Cardiac septum (tissue), 1 donor: ENCODE measurements around the gene ATP6V0B. TPM values are rescaled to one million over a fixed set of nuclear protein-coding genes. Genes with fewer than 3 reads are reported as not detected.

Experiments
- DNase-seq: peaks from one replicate; pipeline ENCODE4 v3.0.0-alpha.2; 2020; ENCODE audit warnings: low spot score
- intact Hi-C: fragments of 100-400 bp; cut with DNase I; formaldehyde crosslinking; loops from one replicate; pipeline ENCODE4 v1.14.0; 2022
- long read RNA-seq: library from polyadenylated mRNA; unstranded; transcript quantifications from one replicate; pipeline ENCODE4 v2.0.0, GENCODE V29; 2021
- total RNA-seq: library from RNA; stranded (reverse); fragmentation: NEBNext Ultra II Directional; extraction: Animal tissue kit (Norgen Biotek cat#: 25700); gene quantifications from one replicate; pipeline ENCODE4 v1.2.1, GENCODE V29; 2021
- donor health status: DM: no; HTN: no; CAD: no.

Gene ATP6V0B
- total RNA-seq, result 81.6 TPM
- long read RNA-seq, transcript ATP6V0B-205 (8 exons, 1,298 nt), result major isoform, 70 of 100 reads
- long read RNA-seq, transcript ATP6V0B-201 (7 exons, 944 nt), result minor isoform, 23 of 100 reads
- long read RNA-seq, partial matches to known transcripts, result 4 of 100 reads
- long read RNA-seq, other reads (novel, unspliced or antisense), result 2 of 100 reads

DNA sequence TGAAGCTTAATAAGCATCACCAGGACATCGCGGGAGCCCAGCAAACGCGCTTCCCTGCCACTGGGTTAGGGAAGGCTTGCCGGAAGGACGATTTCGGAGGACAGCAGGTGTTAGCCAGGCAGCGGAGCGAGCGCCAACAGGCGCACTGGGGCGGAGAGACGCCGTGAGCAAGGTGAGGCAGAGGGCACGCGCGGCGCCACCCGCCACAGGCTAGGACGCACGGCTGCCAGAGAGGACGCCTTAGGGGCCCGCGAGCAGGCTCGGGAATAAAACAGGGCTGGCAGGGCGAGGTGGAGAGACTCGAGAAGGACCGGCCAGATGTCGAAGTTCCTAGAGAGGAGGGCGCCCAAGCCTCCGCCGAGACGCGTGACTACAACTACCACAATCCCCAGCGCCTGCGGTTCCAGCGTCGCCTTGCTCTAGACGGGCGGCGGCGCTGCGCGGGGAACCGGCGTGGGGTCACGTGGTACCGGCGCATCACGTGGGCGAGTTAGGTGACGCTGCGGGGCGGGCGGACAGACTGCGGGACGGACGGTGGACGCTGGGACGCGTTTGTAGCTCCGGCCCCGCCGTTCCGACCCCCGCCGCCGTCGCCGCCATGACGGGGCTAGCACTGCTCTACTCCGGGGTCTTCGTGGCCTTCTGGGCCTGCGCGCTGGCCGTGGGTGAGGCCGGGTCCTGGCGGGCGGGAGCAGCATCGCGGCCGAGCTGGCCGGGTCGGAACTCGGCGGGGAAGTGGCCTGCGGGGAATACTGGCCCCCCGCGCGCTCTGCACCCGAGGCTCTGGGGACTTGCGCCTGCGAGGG, at the start of gene ATP6V0B:
ATP6V0B (plus strand) TSS at position 518 of the 806 bp plus-strand sequence; CDS start at position 599, 81 bp downstream.
- intact Hi-C loops, result loop anchor here (1.0 kb wide), 1 partner anchor 28 kb away; the partner anchor contains the start of gene IPO13
- DNase-seq, result peak; percentile 99

GRCh38 chr1:43925846-43926245, 48.9 kb upstream of the ATP6V0B start:
- intact Hi-C loops, result no loop called here
- DNase-seq, result no peak

GRCh38 chr1:43930168-43930948, 44.4 kb upstream of the ATP6V0B start:
- no peak for DNase-seq
- intact Hi-C loops, result no loop called here

- no peak for DNase-seq
- intact Hi-C loops, result no loop called here
These were observed 43.8 kb upstream of the ATP6V0B start for GRCh38 chr1:43930949-43931275.

GRCh38 chr1:43931711-43932660, 42.8 kb upstream of the ATP6V0B start:
- DNase-seq, result no peak
- intact Hi-C loops, result no loop called here

- intact Hi-C loops, result no loop called here
- DNase-seq, result no peak
These were observed 41.9 kb upstream of the ATP6V0B start for GRCh38 chr1:43932786-43933385.

- DNase-seq, result no peak
These were observed 41.2 kb upstream of the ATP6V0B start, which contains the start of gene ARTN for GRCh38 chr1:43933386-43934100. Gene ARTN (plus strand): TSS chr1:43933801. CDS start chr1:43935657, 1,856 bp downstream.

DNA sequence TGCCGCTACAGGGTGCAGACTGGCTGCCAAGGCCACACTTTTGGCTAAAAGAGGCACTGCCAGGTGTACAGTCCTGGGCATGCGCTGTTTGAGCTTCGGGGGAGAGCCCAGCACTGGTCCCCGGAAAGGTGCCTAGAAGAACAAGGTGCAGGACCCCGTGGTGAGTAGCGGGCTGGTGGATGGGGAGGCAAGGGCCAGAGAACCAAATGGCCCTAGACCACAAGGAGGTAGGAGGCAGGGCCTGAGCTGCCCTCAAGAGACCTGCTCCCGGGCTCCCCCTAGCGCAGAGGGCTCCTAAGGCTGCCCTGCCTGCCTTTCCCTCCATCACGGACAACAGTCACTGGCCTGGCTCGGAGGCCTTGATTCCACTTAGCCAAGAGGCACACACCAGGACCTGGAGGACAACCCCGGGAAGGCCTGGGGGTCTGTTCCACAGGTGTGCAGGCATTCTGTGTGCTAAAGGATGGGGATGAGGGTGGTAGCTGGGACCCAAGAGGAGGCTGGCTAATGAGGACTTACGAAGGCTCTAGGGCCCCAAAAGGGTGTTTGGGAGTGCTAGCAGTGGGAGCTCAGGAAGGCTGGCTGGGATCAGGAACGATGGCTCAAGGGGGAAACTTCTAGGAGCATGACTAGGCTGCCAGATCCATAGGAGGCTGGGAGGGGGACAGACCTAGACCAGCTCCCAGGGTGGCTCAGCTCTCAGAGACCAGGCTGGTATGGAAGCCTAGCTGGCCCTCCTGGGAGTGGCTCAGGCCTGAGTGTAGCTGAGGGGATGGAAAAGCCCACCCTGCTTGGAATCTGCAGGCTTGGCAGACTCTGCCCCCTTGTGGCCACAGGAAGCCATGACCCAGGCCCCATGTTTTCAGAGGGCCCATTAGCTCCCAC, 40.4 kb upstream of the ATP6V0B start:
- DNase-seq, result no peak
- intact Hi-C loops, result loop anchor here (1.0 to 2.0 kb wide), 2 partner anchors 171 to 406 kb away; no protein-coding TSS in a partner anchor

More at GRCh38 chr1:43933386-43934100, 41.2 kb upstream of the ATP6V0B start, which contains the start of gene ARTN:
- intact Hi-C loops, result loop anchor here (1.0 to 2.0 kb wide), 2 partner anchors 170 to 405 kb away; no protein-coding TSS in a partner anchor

GRCh38 chr1:43934986-43935324, 39.8 kb upstream of the ATP6V0B start:
- no peak for DNase-seq
- intact Hi-C loops, result loop anchor here (1.0 to 2.0 kb wide), 2 partner anchors 172 to 406 kb away; no protein-coding TSS in a partner anchor

DNA sequence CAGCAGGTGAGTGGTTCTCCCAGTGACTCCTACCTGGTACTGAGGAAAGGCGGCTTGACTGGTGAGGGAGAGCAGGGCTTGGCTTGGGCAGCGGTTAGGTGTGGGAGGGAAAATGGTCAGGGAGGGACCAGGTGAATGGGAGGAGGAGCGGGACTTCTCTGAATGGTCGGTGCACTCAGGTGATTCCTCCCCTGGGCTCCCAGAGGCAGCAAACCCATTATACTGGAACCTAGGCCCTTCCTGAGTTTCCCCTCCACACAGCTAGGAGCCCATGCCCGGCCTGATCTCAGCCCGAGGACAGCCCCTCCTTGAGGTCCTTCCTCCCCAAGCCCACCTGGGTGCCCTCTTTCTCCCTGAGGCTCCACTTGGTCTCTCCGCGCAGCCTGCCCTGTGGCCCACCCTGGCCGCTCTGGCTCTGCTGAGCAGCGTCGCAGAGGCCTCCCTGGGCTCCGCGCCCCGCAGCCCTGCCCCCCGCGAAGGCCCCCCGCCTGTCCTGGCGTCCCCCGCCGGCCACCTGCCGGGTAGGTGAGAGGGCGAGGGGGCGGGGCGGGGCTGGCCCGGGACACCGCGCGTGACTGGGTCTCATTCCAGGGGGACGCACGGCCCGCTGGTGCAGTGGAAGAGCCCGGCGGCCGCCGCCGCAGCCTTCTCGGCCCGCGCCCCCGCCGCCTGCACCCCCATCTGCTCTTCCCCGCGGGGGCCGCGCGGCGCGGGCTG, 38.9 kb upstream of the ATP6V0B start:
- no peak for DNase-seq
- intact Hi-C loops, result loop anchor here (2.0 kb wide), 1 partner anchor 407 kb away; no protein-coding TSS in a partner anchor

DNA sequence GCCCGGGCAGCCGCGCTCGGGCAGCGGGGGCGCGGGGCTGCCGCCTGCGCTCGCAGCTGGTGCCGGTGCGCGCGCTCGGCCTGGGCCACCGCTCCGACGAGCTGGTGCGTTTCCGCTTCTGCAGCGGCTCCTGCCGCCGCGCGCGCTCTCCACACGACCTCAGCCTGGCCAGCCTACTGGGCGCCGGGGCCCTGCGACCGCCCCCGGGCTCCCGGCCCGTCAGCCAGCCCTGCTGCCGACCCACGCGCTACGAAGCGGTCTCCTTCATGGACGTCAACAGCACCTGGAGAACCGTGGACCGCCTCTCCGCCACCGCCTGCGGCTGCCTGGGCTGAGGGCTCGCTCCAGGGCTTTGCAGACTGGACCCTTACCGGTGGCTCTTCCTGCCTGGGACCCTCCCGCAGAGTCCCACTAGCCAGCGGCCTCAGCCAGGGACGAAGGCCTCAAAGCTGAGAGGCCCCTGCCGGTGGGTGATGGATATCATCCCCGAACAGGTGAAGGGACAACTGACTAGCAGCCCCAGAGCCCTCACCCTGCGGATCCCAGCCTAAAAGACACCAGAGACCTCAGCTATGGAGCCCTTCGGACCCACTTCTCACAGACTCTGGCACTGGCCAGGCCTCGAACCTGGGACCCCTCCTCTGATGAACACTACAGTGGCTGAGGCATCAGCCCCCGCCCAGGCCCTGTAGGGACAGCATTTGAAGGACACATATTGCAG, 38.2 kb upstream of the ATP6V0B start:
- intact Hi-C loops, result no loop called here
- DNase-seq, result no peak

- DNase-seq, result no peak
- intact Hi-C loops, result no loop called here
These were observed 37.4 kb upstream of the ATP6V0B start for GRCh38 chr1:43937179-43937865.

GRCh38 chr1:43938383-43938782, 36.4 kb upstream of the ATP6V0B start:
- intact Hi-C loops, result no loop called here
- DNase-seq, result no peak

- DNase-seq, result no peak
- intact Hi-C loops, result no loop called here
These were observed 35.7 kb upstream of the ATP6V0B start for GRCh38 chr1:43938892-43939587.

- no peak for DNase-seq
- intact Hi-C loops, result no loop called here
These were observed 32.3 kb upstream of the ATP6V0B start for GRCh38 chr1:43942411-43942810.
